ENCODE measurements around the gene B3GALT6.

- no peak for TF ChIP-seq CTCF (IDR thresholded peaks at IDR 0.05)
- TF ChIP-seq EZH2phosphoT487 (IDR thresholded peaks at IDR 0.05) = no peak
- TF ChIP-seq EZH2 (IDR thresholded peaks at IDR 0.05) = no peak
These were observed 3.3 kb upstream of the B3GALT6 start for GRCh38 chr1:1228596-1229321.
